ENCODE measurements around the gene VANGL2. TPM values are rescaled to one million over a fixed set of nuclear protein-coding genes. Genes with fewer than 3 reads are reported as not detected.

The VANGL2 gene
- total and polyA plus RNA-seq, 9 donors, result 5.6 to 18.4 (median 9.7) TPM

DNA sequence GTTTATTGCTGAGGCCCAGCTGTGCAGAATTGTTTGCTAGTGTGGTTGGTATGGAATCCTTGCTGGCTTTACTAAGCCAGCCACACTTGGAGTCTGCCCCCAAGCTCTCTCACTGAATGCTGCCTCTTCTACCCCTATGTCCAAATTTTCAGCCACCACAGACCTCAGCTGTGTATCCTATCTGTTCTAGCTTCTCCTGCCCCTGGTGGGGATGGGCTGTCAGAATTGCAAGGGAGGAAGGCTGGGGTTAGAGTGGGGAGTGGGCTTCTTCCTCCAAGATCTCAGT is 29.1 kb upstream of the VANGL2 start:
- Histone ChIP-seq H3K4me1 (ENCODE audit: insufficient read depth) (no peaks in the 10 kb centered on the region), H3K4me3 (no peak overlapping the region), H3K27me3 (no peaks in the 10 kb centered on the region), H3K27ac (no peak overlapping the region), H3K9me3 (no peaks in the 10 kb centered on the region), H3K36me3 (no peaks in the 10 kb centered on the region)
- no peak for DNase-seq
- intact Hi-C loops (cut with DNase I), result loop anchor here in 1 of 4 donors (10.0 kb wide), 1 partner anchor 176 kb away; the partner anchor contains the start of gene CASQ1
- TF ChIP-seq CTCF (IDR thresholded peaks at IDR 0.05), result no peak
- TF ChIP-seq EP300 (IDR thresholded peaks at IDR 0.05), result no peak
- TF ChIP-seq POLR2A (IDR thresholded peaks at IDR 0.05), result no peak

DNA sequence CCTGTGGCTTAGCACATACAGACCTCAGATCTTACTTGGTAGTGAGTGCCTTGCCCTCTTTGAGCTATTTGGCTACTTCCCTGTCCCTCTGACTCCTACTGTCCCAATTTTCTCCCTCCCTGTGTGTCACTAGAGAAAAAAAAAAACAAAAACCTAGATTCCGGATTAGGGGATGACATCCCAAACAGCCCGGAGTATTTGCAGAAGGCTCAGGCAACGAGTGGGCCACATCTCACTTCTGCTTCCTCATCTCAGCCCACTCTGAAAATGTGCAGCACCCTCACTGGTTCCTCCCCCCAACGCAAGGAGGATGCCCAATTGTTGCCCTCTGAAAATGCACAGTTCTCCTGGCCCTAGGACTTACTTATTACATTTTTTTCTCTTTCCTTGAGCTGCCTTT is 28.6 kb upstream of the VANGL2 start:
- intact Hi-C loops (cut with DNase I), result loop anchor here in 1 of 4 donors (10.0 kb wide), 1 partner anchor 177 kb away; the partner anchor contains the start of gene CASQ1
- no peak for DNase-seq
- Histone ChIP-seq H3K36me3 (no peaks in the 10 kb centered on the region), H3K27ac (no peak overlapping the region), H3K9me3 (no peaks in the 10 kb centered on the region), H3K4me3 (no peak overlapping the region), H3K4me1 (ENCODE audit: insufficient read depth) (no peaks in the 10 kb centered on the region), H3K27me3 (no peaks in the 10 kb centered on the region)
- WGBS, 3 donors, result 80 to 89% (median 89%) methylated on average over 4 of the region's 4 CpGs
- TF ChIP-seq CTCF (IDR thresholded peaks at IDR 0.05), result no peak
- no peak for TF ChIP-seq EP300 (IDR thresholded peaks at IDR 0.05)
- TF ChIP-seq POLR2A (IDR thresholded peaks at IDR 0.05), result no peak

GRCh38 chr1:160373696-160374095 is 26.7 kb upstream of the VANGL2 start:
- Histone ChIP-seq H3K27me3 (no peaks in the 10 kb centered on the region), H3K9me3 (no peaks in the 10 kb centered on the region), H3K4me1 (ENCODE audit: insufficient read depth) (no peaks in the 10 kb centered on the region), H3K27ac (no peak overlapping the region), H3K4me3 (no peak overlapping the region), H3K36me3 (no peaks in the 10 kb centered on the region)
- DNase-seq, result no peak
- no peak for TF ChIP-seq CTCF (IDR thresholded peaks at IDR 0.05)
- no peak for TF ChIP-seq POLR2A (IDR thresholded peaks at IDR 0.05)
- no peak for TF ChIP-seq EP300 (IDR thresholded peaks at IDR 0.05)
- WGBS, 3 donors, result 78 to 88% (median 79%) methylated on average over 4 of the region's 4 CpGs
- intact Hi-C loops (cut with DNase I), result loop anchor here in 1 of 4 donors (10.0 kb wide), 1 partner anchor 179 kb away; the partner anchor contains the start of gene CASQ1

DNA sequence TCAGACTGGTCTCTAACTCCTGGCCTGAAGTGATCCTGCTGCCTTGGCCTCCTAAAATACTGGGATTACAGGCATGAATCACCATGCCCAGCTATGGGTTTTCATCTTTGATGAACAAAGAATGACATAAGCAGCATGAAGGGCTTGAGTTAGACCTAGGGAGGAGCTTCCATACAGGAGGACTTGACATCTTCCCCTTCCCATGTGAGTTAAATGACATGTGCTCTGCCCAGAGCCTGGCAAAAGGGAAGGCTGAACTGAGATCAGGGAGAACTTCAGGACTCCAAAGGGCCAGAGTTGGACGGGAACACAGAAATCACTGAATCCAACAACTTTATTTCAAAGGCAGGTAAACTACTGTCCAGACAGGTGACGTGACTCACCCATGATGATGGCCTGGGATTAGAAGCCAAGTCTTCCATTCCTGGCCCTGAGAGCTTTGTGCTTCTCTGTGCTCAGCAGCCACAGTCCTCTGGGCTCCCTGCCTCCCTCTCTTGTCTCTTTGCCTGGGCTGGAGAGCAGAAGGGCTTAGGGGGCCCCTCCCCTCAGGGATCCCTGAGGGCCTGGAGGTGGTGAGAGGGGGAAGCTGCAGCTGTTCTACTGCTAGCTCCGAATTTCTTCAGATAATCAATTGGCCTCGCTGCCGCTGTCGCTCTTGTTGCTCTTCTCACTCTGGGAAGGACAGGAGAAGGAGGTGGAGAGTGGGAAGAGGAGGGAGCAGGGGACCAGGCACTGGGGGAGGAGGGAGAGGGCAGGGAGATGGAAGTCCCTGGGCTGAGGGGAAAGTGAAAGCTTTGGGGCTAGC is 25.9 kb upstream of the VANGL2 start:
- intact Hi-C loops (cut with DNase I), result loop anchor here in 1 of 4 donors (10.0 kb wide), 1 partner anchor 180 kb away; the partner anchor contains the start of gene CASQ1
- Histone ChIP-seq H3K27ac (no peak overlapping the region), H3K9me3 (no peaks in the 10 kb centered on the region), H3K27me3 (no peaks in the 10 kb centered on the region), H3K4me1 (ENCODE audit: insufficient read depth) (no peaks in the 10 kb centered on the region), H3K36me3 (no peaks in the 10 kb centered on the region), H3K4me3 (no peak overlapping the region)
- no peak for TF ChIP-seq EP300 (IDR thresholded peaks at IDR 0.05)
- no peak for TF ChIP-seq CTCF (IDR thresholded peaks at IDR 0.05)
- no peak for TF ChIP-seq POLR2A (IDR thresholded peaks at IDR 0.05)
- 31 to 39% (median 36%) methylated on average over 6 of the region's 6 CpGs for WGBS, 3 donors
- DNase-seq, result no peak

All from ovary (tissue), 9 donors.